Measurements from ENCODE around the gene CNIH2.
"Not testable (repeated sequence)": the region's sequence is repeated elsewhere in the genome, so short reads cannot be mapped to it uniquely, and the experiment has no call there.

CNIH2 gene

GRCh38 chr11:66259956-66260355 is 18.0 kb upstream of the CNIH2 start:
- no peak for DNase-seq

GRCh38 chr11:66261578-66261977 is 16.4 kb upstream of the CNIH2 start:
- no peak for DNase-seq

GRCh38 chr11:66262191-66262590 is 15.8 kb upstream of the CNIH2 start:
- DNase-seq = no peak

GRCh38 chr11:66262696-66263095 is 15.3 kb upstream of the CNIH2 start:
- no peak for DNase-seq

DNA sequence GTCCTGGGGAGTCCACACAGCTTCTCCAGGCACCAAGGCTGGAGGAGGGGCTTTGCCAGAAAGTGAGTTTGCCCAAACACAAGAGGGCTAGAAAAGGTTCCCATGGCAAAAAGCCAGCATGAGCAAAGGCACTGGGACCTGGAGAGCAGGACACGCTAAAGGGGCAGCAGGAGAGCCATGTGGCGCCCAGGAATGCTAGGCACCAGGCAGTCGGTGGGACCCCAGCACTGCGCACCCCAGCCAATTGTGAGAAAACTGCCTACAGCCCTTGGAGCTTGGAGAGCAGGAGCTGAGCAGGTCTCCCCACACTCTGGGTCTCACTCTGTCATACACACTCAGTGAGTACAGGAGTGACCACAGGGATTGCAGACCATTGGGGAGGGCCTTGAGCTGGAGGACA is 14.7 kb upstream of the CNIH2 start:
- DNase-seq = no peak

- DNase-seq = no peak
These were observed 14.2 kb upstream of the CNIH2 start for GRCh38 chr11:66263785-66264184.

GRCh38 chr11:66264383-66264782 is 13.6 kb upstream of the CNIH2 start:
- no peak for DNase-seq

DNA sequence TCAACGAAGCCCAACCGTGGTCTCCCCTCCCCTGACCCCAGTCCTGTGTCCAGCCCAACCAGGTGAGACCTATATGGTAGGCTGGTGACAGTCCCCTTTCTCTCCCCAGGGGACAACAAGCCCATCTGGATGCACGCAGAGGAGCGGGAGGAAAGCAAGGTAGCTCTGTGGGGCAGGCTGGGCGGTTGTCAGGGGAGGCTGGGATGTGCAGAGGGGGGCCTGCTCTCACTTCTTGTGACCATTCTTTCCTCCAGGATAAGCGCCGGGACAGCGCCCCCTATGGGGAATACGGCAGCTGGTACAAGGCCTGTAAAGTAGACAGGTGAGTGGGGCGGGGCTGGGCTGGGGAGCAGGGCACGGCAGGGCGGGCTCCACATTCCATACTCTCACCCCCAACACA is 13.1 kb upstream of the CNIH2 start:
- peak; percentile 58 for DNase-seq

- DNase-seq = no peak
These were observed 12.2 kb upstream of the CNIH2 start for GRCh38 chr11:66265531-66266377.

- no peak for DNase-seq
These were observed 11.5 kb upstream of the CNIH2 start for GRCh38 chr11:66266378-66267038.

DNA sequence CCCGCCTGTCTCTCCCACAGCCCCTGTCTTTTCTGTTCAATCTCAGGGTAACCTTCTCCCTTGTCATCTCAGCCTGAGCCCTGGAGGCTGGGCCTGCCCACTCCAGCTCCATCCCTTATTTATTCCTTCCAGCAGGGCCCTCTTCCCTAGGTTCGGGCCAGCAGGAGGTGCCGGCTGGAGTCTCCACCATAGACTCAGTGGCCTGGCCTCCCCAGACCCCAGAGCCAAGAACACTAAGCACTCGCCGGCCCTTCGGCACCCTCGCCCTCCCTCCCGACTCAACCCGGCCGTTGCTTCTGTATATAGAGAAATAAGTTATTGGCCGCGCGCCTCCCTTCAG is 11.0 kb upstream of the CNIH2 start:
- no peak for DNase-seq

- DNase-seq = peak; percentile 93
These were observed 10.4 kb upstream of the CNIH2 start for GRCh38 chr11:66267379-66268243.

DNA sequence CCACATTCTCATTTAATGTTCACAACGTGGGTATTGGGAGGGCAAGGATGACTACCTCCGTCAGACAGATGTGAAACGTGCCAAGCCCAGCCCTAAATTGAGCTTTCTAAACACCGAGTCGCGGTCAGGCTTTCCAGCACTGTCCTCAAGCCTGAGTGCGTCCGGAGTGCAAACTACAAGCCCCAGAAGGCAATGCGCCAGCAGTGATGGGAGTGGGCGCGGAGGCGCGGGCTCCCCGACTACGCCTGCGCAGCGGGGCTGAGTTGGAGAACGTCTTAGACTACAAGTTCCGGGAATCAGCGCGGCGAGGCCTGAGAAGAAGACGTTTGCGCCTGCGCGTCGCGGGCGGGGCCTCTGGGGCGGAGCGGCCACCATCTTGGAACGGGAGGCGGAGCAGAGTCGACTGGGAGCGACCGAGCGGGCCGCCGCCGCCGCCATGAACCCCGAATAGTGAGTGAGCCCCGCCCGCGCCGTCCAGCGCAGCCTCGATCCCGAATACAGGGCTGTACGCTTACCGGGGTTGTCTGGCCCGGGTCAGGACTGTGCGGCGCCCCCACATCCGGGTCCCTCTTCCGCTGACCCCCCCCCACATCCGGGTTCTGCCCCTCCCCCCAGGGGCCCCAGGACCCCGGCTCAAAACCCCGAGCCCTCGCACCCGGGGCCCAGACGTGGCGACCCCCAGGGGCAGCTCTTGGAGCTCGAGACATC is 9.6 kb upstream of the CNIH2 start, which contains the start of gene RAB1B:
Gene RAB1B (plus strand): TSS at position 396 of the 708 bp plus-strand sequence. CDS start 41 bp downstream, at position 437.
- peak; percentile 100 for DNase-seq

GRCh38 chr11:66268952-66269905 is 8.7 kb upstream of the CNIH2 start:
- peak; percentile 64 for DNase-seq

DNA sequence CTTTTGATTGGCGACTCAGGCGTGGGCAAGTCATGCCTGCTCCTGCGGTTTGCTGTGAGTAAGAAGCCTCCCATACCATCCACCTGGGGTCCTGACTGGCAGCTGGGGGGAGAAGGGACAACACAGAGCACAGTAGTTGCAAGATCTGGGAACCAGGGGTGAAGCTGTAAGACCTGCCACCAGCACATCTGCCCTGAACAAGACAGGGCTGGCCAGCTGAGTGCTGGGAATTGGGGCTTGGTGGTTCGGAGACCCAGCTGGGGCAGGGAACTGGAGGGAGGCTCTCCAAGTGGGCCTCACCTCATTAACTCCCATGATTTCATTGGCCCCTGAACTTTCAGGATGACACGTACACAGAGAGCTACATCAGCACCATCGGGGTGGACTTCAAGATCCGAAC is 6.2 kb upstream of the CNIH2 start:
- no peak for DNase-seq

GRCh38 chr11:66272596-66272995 is 5.4 kb upstream of the CNIH2 start:
- DNase-seq = no peak

GRCh38 chr11:66274219-66274618 is 3.8 kb upstream of the CNIH2 start:
- no peak for DNase-seq

DNA sequence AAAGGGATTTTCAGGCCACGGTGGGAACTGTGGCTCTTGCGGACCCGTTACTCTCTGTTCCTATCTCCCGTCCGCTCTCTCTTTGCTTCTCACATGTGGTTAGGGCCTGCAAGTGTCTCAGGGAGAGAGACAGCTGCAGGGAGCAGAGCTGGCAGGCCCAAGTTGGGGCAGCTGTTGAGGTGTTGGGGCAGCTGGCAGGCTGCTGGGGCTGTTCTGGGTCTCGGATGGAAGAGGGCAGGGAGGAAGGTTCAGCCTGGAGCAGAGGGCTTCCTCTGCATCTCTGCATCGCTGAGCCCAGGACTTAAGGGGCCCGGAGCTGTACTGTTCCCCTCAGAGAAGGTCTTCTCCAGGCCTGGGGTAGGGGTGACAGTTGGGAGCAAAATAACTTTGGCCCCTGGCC is 2.6 kb upstream of the CNIH2 start:
- no peak for DNase-seq

DNA sequence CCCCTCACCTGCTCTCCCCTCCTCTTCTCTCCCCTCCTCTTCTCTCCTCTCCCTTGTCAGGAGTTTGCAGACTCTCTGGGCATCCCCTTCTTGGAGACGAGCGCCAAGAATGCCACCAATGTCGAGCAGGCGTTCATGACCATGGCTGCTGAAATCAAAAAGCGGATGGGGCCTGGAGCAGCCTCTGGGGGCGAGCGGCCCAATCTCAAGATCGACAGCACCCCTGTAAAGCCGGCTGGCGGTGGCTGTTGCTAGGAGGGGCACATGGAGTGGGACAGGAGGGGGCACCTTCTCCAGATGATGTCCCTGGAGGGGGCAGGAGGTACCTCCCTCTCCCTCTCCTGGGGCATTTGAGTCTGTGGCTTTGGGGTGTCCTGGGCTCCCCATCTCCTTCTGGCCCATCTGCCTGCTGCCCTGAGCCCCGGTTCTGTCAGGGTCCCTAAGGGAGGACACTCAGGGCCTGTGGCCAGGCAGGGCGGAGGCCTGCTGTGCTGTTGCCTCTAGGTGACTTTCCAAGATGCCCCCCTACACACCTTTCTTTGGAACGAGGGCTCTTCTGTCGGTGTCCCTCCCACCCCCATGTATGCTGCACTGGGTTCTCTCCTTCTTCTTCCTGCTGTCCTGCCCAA is 1.9 kb upstream of the CNIH2 start:
- no peak for DNase-seq

DNA sequence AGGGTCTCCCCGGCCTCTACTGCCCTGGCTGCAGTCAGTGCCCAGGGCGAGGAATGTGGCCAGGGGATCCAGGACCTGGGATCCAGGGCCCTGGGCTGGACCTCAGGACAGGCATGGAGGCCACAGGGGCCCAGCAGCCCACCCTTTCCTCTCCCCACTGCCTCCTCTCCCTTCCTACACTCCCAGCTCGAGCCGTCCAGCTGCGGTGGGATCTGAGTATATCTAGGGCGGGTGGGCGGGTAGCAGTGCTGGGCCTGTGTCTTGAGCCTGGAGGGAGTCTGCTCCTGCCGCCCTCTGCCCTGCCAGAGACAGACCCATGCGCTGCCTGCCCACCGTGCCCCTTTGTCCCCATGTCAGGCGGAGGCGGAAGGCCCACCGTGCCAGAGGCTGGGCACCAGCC is 1.4 kb upstream of the CNIH2 start:
- DNase-seq = not testable (repeated sequence)

- DNase-seq = not testable (repeated sequence)
These were observed 911 bp upstream of the CNIH2 start for GRCh38 chr11:66277064-66277463.
